GM23338 (cell line): ENCODE results near the gene ETFBKMT.

Experiments
- CREB1 ChIP-seq: fragments of 250-450 bp; sonication (Bioruptor Pico); IDR thresholded peaks from 2 replicates; pipeline ENCODE4 v1.5.0; 2020; ENCODE audit warnings: low read depth, mild to moderate bottlenecking, moderate library complexity
- CTCF ChIP-seq, 2 experiments: fragments of 200-600 bp in 1 of 2; sonication (generic) in 1 of 2; conservative IDR thresholded peaks; 2 replicates each; pipeline versions ENCODE4 v1.5.1 to v1.6.1; 2016 to 2017; ENCODE audit warnings: antibody characterized with exemption in 2 of 2, low read depth in 2 of 2, mild to moderate bottlenecking in 2 of 2, moderate library complexity in 1 of 2
- ETS1 ChIP-seq: IDR thresholded peaks from 2 replicates; pipeline ENCODE4 v1.6.1; 2016; ENCODE audit warnings: antibody characterized with exemption
- EZH2 ChIP-seq: fragments of 200-600 bp; sonication (generic); IDR thresholded peaks from one replicate; pipeline ENCODE4 v1.8.0; 2017; ENCODE audit warnings: antibody characterized with exemption, mild to moderate bottlenecking, low read depth; ENCODE audit not compliant: unreplicated experiment
- EZH2phosphoT487 ChIP-seq: fragments of 200-600 bp; sonication (generic); IDR thresholded peaks from one replicate; pipeline ENCODE4 v1.8.1; 2018; ENCODE audit warnings: antibody characterized with exemption; ENCODE audit not compliant: unreplicated experiment
- JUNB ChIP-seq: IDR thresholded peaks from one replicate; pipeline ENCODE4 v1.6.1; 2016; ENCODE audit warnings: antibody characterized with exemption; ENCODE audit not compliant: unreplicated experiment
- NANOG ChIP-seq: IDR thresholded peaks from 2 replicates; pipeline ENCODE4 v1.6.1; 2016; ENCODE audit warnings: antibody characterized with exemption, borderline replicate concordance
- POLR2AphosphoS5 ChIP-seq: IDR thresholded peaks from 2 replicates; pipeline ENCODE4 v1.6.1; 2016; ENCODE audit warnings: antibody characterized with exemption, low read depth
- REST ChIP-seq: IDR thresholded peaks from one replicate; pipeline ENCODE4 v1.6.1; 2018; ENCODE audit warnings: antibody characterized with exemption; ENCODE audit not compliant: unreplicated experiment
- STAT1 ChIP-seq: IDR thresholded peaks from one replicate; pipeline ENCODE4 v1.6.1; 2016; ENCODE audit warnings: antibody characterized with exemption; ENCODE audit not compliant: unreplicated experiment
- ZNF114 ChIP-seq: fragments of 250-450 bp; sonication (Bioruptor Pico); IDR thresholded peaks from 2 replicates; pipeline ENCODE4 v1.5.0; 2020; ENCODE audit warnings: mild to moderate bottlenecking, moderate library complexity
- ZNF331 ChIP-seq: fragments of 250-450 bp; sonication (Bioruptor Pico); IDR thresholded peaks from 2 replicates; pipeline ENCODE4 v1.5.0; 2020; ENCODE audit warnings: low read depth, mild to moderate bottlenecking, moderate library complexity
- ZNF462 ChIP-seq: fragments of 250-450 bp; sonication (Bioruptor Pico); IDR thresholded peaks from 2 replicates; pipeline ENCODE4 v1.5.0; 2020; ENCODE audit warnings: mild to moderate bottlenecking, moderate library complexity

GRCh38 chr12:31644536-31644935, 15.0 kb upstream of the ETFBKMT start:
- TF ChIP-seq CTCF (conservative IDR thresholded peaks at IDR 0.05; ENCODE audit: low read depth in 2 of 2) (no peak), EZH2phosphoT487 (no peak), POLR2AphosphoS5 (no peak), STAT1 (no peak), EZH2 (no peak), REST (no peak), ZNF331 (no peak), ETS1 (no peak), JUNB (no peak), CREB1 (no peak), ZNF462 (CRISPR knock-in tag) (no peak), NANOG (no peak), ZNF114 (CRISPR knock-in tag) (no peak)
